Measurements from ENCODE around the gene CHD9.

- TF ChIP-seq POLR2AphosphoS5 (IDR thresholded peaks at IDR 0.05) (no peak), EP300 (IDR thresholded peaks at IDR 0.05; ENCODE audit: low read depth) (no peak), CTCF (IDR thresholded peaks at IDR 0.05) (no peak), POLR2A (IDR thresholded peaks at IDR 0.05) (no peak)
Measured at GRCh38 chr16:53007095-53007494, 47.7 kb upstream of the CHD9 start.
